SH-SY5Y (cell line): ENCODE results near the gene TENM4.

Source experiments
- GATA2 ChIP-seq: IDR thresholded peaks from 2 replicates; pipeline ENCODE4 v1.6.1; 2011; ENCODE audit warnings: mild to moderate bottlenecking, low read depth, low read length
- GATA3 ChIP-seq: IDR thresholded peaks from 2 replicates; pipeline ENCODE4 v1.6.1; 2011; ENCODE audit warnings: low read depth, mild to moderate bottlenecking, low read length, moderate library complexity

DNA sequence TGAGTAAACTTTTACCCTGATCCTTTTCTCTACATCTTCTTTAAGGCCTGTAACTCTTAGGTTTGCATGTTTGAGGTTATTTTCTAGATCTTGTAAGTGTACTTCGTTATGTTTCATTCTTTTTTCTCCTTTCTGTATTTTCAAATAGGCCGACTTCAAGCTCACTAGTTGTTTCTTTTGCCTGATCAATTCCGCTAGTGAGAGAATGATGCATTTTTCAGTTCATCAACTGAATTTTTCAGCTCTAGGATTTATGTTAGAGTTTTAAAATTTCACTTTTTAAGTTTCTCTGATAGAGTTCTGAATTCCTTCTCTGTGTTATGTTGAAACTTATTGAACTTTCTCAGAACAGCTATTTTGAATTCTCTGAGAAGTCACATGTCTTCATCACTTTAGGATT, 810.7 kb downstream of the TENM4 start:
- TF ChIP-seq GATA2 (no peak), GATA3 (no peak)
